HL-60 (cell line): ENCODE measurements around the gene DIPK2B.

ENCODE experiments used
- CTCF ChIP-seq: IDR thresholded peaks from one replicate; pipeline ENCODE4 v1.5.1; 2011; ENCODE audit warnings: low read length, control low read depth, inconsistent platforms; ENCODE audit not compliant: insufficient read depth
- GABPA ChIP-seq: IDR thresholded peaks from 2 replicates; pipeline ENCODE4 v1.6.1; 2012; ENCODE audit warnings: low read depth
- POLR2AphosphoS5 ChIP-seq: IDR thresholded peaks from 2 replicates; pipeline ENCODE4 v1.6.1; 2012; ENCODE audit warnings: low read depth
- REST ChIP-seq: IDR thresholded peaks from 2 replicates; pipeline ENCODE4 v1.6.1; 2012; ENCODE audit warnings: low read depth; ENCODE audit not compliant: insufficient replicate concordance
- SPI1 ChIP-seq: IDR thresholded peaks from 2 replicates; pipeline ENCODE4 v1.6.1; 2012; ENCODE audit warnings: low read depth, mild to moderate bottlenecking, borderline replicate concordance

DNA sequence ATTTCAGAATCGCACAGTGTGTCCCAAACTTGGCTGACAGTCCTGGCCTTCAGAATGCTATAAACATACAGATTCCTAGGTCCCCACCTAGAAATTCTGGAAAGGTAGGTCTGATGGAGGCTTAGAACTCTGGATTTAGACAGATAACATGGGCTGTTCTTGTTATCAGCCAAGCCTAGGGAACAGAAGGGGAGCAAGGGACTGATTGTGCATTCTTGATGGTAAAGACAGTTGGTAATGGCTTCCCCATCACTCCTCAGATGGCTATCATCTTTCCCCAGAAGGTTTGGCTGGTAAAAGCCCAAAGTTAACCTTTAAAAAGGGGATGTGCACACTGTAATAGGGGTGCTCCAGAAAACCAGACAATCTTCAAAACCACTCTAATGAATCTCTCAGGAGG lies 35.7 kb downstream of the DIPK2B start:
- TF ChIP-seq CTCF (no peak), REST (no peak), POLR2AphosphoS5 (no peak), GABPA (no peak), SPI1 (no peak)
